Nucleus accumbens (tissue), 56 donors: ENCODE results near the gene AQP12A.
"Not testable (repeated sequence)": the region's sequence is repeated elsewhere in the genome, so short reads cannot be mapped to it uniquely, and the experiment has no call there.

Experiments
- DNase-seq, 56 donors: peaks; one replicate each; lab custom pipeline; 2025; lab: John Stamatoyannopoulos, UW

The AQP12A gene

GRCh38 chr2:240686460-240686859, 5.2 kb upstream of the AQP12A start:
- DNase-seq: no peak

DNA sequence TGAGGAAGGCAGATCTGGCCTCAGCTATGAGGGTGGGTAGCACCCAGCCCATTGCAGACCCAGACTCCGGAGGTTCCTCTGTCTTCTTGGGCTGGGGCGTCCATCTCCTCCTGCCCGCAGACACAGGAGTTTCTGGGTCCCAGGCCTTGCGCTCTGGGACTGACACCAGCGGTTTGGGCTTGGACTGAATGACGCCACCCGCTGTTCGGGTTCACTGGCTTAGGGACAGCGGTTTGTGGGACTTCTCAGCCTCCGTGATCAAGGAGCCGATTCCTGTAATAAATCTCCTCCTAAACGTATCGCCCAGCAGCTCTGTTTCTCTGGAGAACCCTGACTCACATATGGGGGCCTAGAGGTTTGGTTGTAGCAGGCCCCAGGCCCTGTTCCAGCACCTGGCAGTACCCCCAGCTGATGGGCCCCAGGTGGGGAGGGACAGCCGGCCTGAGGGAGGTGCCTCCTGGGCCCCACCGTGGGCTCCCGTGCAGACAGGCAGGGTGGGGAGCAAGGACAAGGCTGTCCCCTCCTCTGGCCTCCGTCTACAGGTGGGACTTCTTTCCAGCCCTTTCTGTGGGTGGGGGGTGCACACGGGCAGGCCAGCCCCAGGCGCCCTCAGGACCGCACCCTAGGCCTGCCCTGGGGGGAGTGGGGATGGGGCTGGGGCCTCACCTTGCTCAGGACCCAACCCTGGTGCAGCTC, 4.5 kb upstream of the AQP12A start:
- no peak for DNase-seq

DNA sequence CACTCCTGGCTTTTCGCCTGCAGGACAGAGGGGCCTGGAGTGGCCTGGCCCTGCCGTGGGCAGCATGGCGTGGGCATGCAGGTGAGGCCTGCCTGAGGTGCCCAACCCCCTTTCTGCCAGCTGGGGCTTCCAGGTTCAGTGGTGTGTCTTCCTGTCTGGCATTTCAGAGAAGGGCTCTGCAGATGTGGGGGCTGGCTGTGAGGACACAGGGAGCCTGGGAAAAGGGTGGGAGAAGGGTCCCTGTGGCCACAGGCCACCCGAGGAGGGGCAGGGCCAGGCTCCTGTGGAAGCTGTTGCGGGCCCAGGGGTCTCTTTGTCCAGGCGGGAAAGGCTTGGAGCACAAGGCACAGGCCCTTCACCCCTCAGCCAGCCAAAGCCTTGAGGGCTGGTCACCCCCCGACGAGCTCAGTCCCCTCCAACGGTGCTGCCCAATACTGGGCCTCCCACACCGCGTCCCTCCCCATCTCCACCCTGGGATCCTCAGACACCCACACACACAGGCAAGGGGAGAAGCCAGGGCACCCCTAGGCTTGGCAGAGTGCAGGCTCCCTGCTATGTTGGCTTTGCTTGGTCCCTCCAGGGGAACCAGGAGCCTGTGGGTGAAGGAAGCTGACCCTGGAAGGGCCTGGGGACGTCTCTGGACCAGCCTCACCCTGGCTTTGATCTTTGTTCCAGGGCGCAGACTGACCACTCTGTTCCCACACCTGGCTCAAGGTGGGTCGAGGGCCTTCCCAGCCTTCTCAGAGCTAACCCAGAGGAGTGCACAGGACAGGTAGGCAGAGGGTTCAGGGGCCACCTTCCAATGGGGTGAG, 3.7 kb upstream of the AQP12A start:
- DNase-seq: no peak

DNA sequence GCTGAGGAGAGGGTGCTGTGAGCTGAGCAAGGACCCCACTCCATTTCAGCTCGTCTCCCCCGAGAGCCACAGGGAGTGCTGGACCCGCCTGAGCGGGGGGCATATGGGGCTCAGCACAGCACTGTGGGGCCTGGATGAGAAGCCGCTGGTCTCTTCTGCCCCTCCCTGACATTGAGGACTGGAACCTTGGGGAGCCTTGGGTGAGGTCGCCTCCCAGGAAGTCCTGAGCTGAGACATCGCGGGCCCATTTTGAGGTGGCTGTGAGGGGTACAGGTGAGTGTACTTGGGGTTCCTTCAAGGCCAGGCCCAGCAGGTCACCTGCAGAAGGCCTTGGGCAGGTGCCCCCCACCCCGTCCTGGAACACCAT, 3.1 kb upstream of the AQP12A start:
- DNase-seq: no peak

GRCh38 chr2:240689975-240690374, 1.7 kb upstream of the AQP12A start:
- DNase-seq: no peak

DNA sequence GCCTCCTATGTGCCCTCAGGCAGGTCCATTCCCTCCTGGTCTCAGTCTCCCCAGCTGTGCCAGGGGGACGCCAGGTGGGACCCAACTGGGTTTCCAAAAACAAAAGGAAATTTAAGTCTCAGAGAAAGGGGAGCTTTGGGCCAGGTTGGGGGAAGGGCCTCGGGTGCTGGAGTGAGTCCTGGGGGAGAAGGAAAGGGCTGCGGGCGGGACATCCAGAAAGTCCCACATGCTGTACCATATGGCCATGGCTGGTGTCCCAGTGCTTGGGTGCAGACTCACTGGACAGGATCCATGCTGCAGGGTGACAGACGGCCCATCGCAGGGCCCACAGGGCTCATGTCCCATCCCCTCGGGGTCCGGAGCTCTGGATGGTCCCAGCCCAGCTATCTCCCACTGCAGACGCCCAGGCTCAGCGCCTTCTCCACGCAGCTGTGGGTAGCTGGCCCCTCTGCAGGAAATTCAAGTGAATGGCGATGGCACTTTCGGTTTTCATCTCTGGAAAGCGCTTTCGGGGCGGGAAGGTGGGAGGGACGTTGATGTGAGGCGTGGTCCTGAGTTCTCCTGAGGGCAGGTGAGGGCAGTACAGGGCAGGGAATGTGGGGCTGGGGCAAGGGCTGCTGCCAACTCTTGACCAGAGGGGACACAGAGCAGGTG, 1.1 kb upstream of the AQP12A start:
- not testable (repeated sequence) for DNase-seq

GRCh38 chr2:240691075-240691427, 615 bp upstream of the AQP12A start:
- DNase-seq: not testable (repeated sequence)

- DNase-seq: not testable (repeated sequence)
Measured at GRCh38 chr2:240692583-240693561, 1.2 kb downstream of the AQP12A start.

DNA sequence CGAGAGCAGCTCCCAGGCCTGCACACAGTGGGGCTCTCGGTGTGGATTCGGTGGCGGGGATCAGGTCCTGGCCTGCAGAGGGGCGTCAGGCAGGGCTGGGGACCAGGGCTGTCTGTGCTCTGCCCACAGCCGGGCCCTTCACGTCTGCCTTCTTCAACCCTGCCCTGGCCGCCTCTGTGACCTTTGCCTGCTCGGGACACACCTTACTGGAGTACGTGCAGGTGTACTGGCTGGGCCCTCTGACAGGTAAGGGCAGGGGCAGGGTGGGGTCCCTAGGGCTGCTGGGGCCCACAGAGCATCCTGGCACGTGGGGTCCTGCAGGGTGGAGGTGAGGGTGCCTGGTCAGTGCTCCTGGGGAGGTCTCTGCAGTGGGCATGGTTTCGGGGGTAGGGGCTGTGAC, 2.6 kb downstream of the AQP12A start:
- DNase-seq: not testable (repeated sequence)

DNA sequence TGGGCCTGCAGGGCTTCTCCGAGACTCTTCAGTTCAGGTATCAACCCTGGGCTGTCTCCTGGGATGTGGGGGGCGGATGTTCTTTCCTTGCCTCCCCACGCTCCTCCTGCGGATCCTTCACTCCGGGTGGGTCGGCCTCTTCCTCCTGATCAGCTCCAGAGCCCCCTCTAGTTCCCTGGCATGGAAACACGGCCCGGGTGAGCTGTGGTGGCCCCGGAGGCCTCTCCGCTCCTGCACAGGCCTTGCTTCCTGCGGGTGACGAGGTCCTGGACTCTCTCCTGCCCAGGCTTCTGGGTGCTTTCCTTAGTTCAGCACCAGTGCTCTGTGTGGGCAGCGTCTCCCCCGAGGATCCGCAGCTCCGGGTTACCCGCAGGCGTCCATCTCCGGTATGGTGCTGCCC, 3.9 kb downstream of the AQP12A start:
- DNase-seq: not testable (repeated sequence)

- not testable (repeated sequence) for DNase-seq
Measured at GRCh38 chr2:240696469-240696868, 4.8 kb downstream of the AQP12A start.

- DNase-seq: not testable (repeated sequence)
Measured at GRCh38 chr2:240698852-240699561, 7.3 kb downstream of the AQP12A start.

DNA sequence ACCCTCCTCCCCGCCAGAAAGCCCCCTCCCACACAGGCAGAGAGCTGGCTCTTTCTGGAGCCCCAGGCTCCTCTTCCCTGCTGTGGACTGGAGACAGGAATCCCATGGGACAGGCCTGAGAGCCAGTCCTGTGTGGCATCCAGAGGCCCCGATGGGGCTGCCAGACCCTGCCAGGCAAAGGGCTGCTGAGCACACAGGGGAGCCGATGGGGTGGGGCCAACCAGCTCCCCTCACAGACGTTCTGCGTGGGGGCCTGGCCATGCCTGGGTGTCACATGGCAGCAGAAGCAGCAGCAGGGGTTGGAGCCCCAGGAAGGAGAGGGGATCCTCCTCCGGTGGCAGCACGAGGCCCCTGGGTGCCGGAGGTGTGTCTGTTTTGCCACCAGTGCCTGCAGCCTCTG, 8.2 kb downstream of the AQP12A start:
- not testable (repeated sequence) for DNase-seq

- not testable (repeated sequence) for DNase-seq
Measured at GRCh38 chr2:240700616-240701015, 8.9 kb downstream of the AQP12A start.

DNA sequence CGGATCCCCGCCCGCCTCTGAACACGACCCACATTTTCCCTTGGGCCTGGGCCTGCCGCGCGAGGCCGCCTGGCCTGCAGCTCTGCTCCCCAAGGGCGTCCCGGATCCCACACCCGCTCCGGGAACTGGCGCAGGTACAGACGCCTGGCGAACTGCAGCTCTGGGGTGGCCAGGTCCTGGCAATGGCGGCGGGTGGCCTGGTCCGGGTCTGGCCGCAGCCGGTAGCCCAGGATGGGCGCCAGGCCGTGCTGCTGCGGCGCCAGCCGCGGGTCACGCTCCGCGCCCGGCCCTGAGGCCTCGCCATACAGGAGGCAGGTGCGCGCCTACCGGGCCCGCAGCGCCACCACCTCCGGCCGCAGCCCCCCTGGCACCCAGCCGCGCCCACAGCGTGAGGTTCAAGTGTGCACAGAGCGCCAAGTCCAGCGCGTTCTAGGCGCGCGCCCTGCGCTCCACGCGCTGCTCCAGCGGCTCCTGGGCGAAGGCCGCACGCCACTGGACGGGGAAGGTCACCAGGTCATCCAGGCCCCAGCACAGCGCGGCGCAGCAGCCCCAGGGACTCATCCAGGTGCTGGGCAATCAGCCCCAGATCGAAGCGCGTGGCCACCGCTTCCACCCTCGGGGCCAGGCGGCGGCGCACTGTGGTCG, 9.5 kb downstream of the AQP12A start:
- no peak for DNase-seq

- no peak for DNase-seq
Measured at GRCh38 chr2:240701736-240702639, 10.3 kb downstream of the AQP12A start.

DNA sequence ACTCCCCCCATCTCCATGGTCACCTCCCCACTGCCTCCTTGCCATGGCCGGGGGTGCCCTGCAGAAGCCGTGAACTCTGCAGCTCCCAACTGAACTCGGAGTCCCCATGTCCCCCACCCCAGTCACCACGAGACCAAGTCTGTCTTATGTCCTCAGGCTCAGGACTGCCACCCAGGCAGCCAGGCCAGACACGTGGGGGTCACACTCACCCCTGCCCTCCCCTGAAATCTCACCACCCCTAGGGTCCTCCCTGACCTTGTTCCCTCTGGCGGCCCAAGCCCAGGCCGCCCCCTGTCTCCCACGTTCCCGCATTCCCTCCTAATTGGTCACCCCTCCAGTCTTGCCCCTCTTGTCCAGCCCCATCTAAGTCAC, 11.0 kb downstream of the AQP12A start:
- DNase-seq: no peak
